Ascending aorta (tissue), 2 donors: Measurements from ENCODE around the gene RECQL. TPM values are rescaled to one million over a fixed set of nuclear protein-coding genes. Genes with fewer than 3 reads are reported as not detected.

Source experiments
- DNase-seq, 2 donors: peaks; one replicate each; pipeline ENCODE4 v3.0.0-alpha.2; 2019; ENCODE audit warnings: low spot score in 2 of 2
- H3K27ac ChIP-seq, 2 donors: fragments of 200-600 bp; sonication (generic); one replicate each; pipeline ENCODE4 v1.5.1; 2016 to 2017; ENCODE audit warnings: mild to moderate bottlenecking in 1 of 2
- H3K27me3 ChIP-seq: fragments of 200-600 bp; sonication (generic); one replicate; pipeline ENCODE4 v1.5.1; 2017
- H3K36me3 ChIP-seq, 2 donors: fragments of 200-600 bp; sonication (generic); one replicate each; pipeline ENCODE4 v1.5.1; 2016
- H3K4me1 ChIP-seq, 2 donors: fragments of 200-600 bp; sonication (generic); one replicate each; pipeline ENCODE4 v1.5.1; 2016 to 2017; ENCODE audit warnings: mild to moderate bottlenecking in 1 of 2
- H3K4me3 ChIP-seq, 2 donors: fragments of 200-600 bp; sonication (generic); one replicate each; pipeline ENCODE4 v1.5.1; 2016 to 2017; ENCODE audit warnings: mild to moderate bottlenecking in 1 of 2
- H3K9me3 ChIP-seq, 2 donors: fragments of 200-600 bp; sonication (generic); one replicate each; pipeline ENCODE4 v1.5.1; 2016
- intact Hi-C: fragments of 100-400 bp; cut with DNase I; formaldehyde crosslinking; loops from one replicate; pipeline ENCODE4 v1.15.1; 2023
- total RNA-seq: library from RNA; depleted of rRNA; stranded (reverse); fragments of >200 nt; gene quantifications from one replicate; pipeline ENCODE4 v1.1.0, GENCODE V29; 2016
- TF ChIP-seq, protein P1 (sequence below), 3 experiments: fragments of 200-600 bp in 2 of 3; fragments of 450-650 bp in 1 of 3; sonication (generic) in 2 of 3; IDR thresholded peaks; one replicate each; pipeline ENCODE4 v1.5.1; 2016 to 2019; ENCODE audit warnings: antibody characterized with exemption in 3 of 3, mild to moderate bottlenecking in 1 of 3, moderate library complexity in 1 of 3

RECQL gene
- total RNA-seq, 1 donor from 2014 or later = 8.7 TPM

DNA sequence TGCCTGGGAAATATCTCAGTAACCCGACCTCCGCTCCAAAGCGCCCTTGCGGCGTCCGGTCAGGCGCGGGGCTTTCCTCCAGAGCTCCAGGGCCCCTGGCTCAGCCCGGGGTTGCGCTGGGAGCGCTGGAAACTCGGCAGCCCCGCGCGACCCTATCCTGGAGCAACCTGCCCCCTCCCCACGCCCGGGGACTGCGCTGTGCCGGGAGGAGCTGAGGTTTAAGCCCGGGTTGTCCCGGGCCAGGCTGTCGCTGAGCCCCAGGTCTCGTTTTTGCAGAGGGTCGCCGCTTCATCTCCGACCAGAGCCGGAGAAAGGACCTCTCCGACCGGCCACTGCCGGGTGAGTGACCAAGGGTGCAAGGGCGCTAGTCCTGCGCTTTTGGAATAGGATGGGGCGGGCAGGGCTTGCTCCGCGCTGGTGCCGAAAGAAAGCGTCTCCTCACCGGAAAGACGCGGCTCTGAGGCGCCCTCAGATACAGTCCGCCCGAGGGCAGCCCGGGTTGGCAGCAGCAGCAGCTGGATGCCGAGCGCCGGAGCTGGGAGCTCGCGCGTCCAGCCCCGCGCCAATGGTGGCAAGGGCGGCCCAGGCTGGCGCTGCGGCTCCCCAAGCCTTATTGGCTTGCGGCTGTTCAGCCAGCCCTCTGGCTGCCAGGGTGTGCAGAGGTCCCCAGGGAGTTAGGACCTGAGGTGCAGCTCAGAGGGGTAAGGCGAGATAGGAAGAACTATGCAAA, 26.2 kb upstream of the RECQL start:
- Histone ChIP-seq H3K36me3 (no peaks in the 10 kb centered on the region), H3K4me3 (peak overlapping the region; percentile 62 to 80), H3K27me3 (no peaks in the 10 kb centered on the region), H3K9me3 (peaks cover 0 to 4% of the 10 kb centered on the region in 2 donors), H3K27ac (peak overlapping the region; percentile 14 to 22), H3K4me1 (no peaks in the 10 kb centered on the region)
- TF ChIP-seq, protein P1, sequence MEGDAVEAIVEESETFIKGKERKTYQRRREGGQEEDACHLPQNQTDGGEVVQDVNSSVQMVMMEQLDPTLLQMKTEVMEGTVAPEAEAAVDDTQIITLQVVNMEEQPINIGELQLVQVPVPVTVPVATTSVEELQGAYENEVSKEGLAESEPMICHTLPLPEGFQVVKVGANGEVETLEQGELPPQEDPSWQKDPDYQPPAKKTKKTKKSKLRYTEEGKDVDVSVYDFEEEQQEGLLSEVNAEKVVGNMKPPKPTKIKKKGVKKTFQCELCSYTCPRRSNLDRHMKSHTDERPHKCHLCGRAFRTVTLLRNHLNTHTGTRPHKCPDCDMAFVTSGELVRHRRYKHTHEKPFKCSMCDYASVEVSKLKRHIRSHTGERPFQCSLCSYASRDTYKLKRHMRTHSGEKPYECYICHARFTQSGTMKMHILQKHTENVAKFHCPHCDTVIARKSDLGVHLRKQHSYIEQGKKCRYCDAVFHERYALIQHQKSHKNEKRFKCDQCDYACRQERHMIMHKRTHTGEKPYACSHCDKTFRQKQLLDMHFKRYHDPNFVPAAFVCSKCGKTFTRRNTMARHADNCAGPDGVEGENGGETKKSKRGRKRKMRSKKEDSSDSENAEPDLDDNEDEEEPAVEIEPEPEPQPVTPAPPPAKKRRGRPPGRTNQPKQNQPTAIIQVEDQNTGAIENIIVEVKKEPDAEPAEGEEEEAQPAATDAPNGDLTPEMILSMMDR (IDR thresholded peaks at IDR 0.05) = no peak
- peak in 1 of 2 donors; percentile 69 for DNase-seq
- intact Hi-C loops = no loop called here

DNA sequence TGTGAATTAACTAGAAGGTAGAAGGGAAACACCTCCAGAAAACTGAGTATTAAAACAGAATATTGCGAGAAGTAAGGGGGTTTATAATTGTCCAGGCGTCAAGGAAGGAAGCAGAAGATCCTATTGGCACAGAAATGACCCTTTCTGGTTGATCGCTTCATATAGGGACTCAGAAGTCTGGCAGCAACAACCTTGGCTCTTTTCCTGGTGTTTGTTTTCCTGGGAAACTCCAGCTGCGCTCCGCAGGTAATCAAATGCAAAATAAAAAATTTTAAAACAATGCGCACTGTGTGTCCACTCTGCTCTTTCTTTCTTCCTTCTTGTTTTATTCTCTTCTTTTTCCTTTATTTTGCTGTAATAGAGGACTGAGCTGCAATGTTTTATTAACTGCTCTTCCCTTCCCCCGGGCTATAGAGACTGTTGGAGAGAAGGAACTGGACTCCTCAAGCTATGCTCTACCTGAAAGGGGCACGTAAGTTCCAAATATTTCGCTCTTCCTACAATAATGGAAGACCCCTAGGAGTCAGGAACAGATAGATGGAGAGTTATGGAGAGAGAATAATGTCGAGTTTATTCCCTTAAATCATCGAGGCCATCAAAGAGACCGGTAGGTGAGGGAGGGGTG, 25.4 kb upstream of the RECQL start:
- H3K27me3 ChIP-seq = no peaks in the 10 kb centered on the region
- H3K4me3 ChIP-seq = peak overlapping the region; percentile 62 to 80
- H3K27ac ChIP-seq = no peak overlapping the region
- intact Hi-C loops = no loop called here
- DNase-seq = no peak
- TF ChIP-seq, protein P1 (IDR thresholded peaks at IDR 0.05) = no peak
- peaks cover 0 to 4% of the 10 kb centered on the region in 2 donors for H3K9me3 ChIP-seq
- H3K4me1 ChIP-seq = no peaks in the 10 kb centered on the region
- no peaks in the 10 kb centered on the region for H3K36me3 ChIP-seq

DNA sequence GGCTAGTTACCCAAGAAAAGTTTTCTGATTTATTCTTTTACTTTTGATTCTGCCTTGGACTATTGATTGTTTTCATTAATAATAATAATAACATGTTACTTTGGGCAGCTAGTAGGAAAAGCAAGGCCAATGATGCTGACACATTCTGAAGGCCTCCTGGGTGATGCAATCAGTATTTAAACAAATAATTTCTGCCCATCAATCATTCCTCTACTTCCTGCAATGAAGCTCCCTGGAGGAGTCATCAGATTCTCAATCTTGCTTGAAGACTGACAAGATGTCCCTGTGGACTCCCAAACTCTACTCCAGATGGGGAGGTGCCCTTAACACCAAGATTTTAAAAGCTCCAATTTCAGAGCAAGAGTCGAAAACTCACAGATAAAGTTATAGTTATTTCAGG, 24.6 kb upstream of the RECQL start, which contains the start of gene SPX:
SPX (plus strand) TSS at position 244 of the 400 bp plus-strand sequence. CDS start 177 bp downstream, outside the sequence.
- Histone ChIP-seq H3K9me3 (peaks cover 0 to 4% of the 10 kb centered on the region in 2 donors), H3K36me3 (no peaks in the 10 kb centered on the region), H3K27me3 (no peaks in the 10 kb centered on the region), H3K4me3 (peak within 1 kb of the TSS in 1 of 2 donors; percentile 80), H3K27ac (no peak within 1 kb of the TSS), H3K4me1 (no peaks in the 10 kb centered on the region)
- DNase-seq = no peak
- TF ChIP-seq, protein P1 (IDR thresholded peaks at IDR 0.05) = no peak
- intact Hi-C loops = no loop called here

DNA sequence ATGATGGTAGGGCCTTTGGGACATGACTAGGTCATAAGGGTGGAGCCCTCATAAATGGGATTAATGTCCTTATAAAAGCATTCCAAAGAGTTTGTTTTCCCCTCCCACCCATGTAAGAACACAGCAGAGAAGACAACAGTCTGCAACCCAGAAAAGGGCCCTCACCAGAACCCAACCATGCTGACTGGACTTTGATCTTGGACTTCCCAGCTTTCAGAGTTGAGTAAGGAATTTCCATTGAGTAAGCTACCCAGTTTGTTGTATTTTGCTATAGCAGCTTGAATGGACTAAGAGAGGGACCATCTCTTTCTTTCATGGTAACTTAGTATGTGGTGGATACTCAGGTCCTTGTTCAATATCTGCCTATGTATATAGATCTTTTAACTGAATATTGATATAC, 21.7 kb upstream of the RECQL start:
- TF ChIP-seq, protein P1 (IDR thresholded peaks at IDR 0.05) = no peak
- Histone ChIP-seq H3K4me1 (no peaks in the 10 kb centered on the region), H3K36me3 (no peaks in the 10 kb centered on the region), H3K4me3 (no peak overlapping the region), H3K9me3 (peaks cover 0 to 4% of the 10 kb centered on the region in 2 donors), H3K27me3 (no peaks in the 10 kb centered on the region), H3K27ac (no peak overlapping the region)
- DNase-seq = no peak
- intact Hi-C loops = no loop called here

DNA sequence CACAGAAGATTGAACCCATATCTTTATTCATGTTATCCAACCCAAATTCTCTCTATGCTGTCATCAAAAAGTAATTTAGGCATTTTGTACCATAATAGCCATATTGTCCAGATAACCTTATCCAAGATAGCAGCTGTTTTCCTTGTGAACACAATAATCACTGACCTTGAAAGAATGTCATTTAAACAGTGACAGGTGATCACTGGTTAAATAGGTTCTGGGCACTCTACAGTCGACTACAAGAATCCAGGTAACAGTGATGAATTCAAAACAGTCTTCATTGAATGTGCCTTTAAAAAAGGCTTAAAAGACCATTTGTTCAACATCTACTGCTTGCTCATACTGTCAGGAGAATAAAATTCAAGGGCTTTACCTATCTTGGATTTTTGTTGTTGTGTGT, 20.1 kb upstream of the RECQL start:
- intact Hi-C loops = no loop called here
- Histone ChIP-seq H3K36me3 (peaks cover 0 to 11% of the 10 kb centered on the region in 2 donors), H3K27me3 (no peaks in the 10 kb centered on the region), H3K9me3 (peaks cover 0 to 4% of the 10 kb centered on the region in 2 donors), H3K27ac (no peak overlapping the region), H3K4me1 (no peaks in the 10 kb centered on the region), H3K4me3 (no peak overlapping the region)
- TF ChIP-seq, protein P1 (IDR thresholded peaks at IDR 0.05) = no peak
- no peak for DNase-seq
